Suppressor macrophage treated with lipopolysaccharide for 4 hours (primary cell): Measurements from ENCODE around the gene APBA1.

ENCODE experiments used
- DNase-seq: peaks from one replicate; pipeline ENCODE4 v3.0.0-alpha.2; 2020

Gene APBA1

DNA sequence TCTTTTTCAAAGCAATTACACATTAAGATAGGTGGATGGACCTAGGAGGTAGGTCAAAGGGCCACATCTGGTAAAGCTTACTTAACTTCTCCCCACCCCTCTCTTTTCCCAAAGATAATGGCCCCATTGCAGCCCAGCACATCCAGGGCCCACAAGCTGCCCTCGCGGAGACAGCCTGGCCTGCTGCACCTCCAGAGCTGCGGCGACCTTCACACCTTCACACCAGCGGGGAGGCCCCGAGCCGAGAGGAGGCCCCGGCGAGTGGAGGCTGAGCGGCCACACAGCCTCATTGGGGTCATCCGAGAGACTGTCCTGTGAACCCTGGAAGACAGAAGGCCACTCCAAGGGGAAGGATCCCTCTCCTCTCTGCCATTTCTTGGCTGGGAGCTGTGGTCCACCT lies 280.7 kb downstream of the APBA1 start:
- no peak for DNase-seq

- no peak for DNase-seq
Observed at GRCh38 chr9:69389437-69389995, 282.7 kb downstream of the APBA1 start.

DNA sequence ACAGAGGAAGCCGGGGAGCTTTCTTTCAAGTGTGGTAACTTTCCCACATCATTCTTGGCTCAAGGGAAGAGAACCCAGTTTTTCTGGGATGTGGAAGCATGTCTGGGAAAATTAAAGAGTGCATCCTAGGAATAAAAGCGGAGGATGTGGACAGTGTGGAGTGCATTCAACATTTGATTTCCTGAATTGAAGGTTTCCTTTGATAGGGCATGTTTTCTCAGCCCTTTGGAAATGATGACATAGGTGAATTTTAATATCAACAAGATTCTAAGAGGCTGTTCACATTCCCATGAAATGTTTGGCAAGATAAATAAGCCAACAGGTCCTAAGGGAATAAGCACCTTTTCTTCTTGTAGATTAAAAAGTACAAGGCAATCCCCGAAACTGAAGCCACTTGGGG lies 283.6 kb downstream of the APBA1 start:
- no peak for DNase-seq

- no peak for DNase-seq
Observed at GRCh38 chr9:69386651-69387050, 285.5 kb downstream of the APBA1 start.

DNA sequence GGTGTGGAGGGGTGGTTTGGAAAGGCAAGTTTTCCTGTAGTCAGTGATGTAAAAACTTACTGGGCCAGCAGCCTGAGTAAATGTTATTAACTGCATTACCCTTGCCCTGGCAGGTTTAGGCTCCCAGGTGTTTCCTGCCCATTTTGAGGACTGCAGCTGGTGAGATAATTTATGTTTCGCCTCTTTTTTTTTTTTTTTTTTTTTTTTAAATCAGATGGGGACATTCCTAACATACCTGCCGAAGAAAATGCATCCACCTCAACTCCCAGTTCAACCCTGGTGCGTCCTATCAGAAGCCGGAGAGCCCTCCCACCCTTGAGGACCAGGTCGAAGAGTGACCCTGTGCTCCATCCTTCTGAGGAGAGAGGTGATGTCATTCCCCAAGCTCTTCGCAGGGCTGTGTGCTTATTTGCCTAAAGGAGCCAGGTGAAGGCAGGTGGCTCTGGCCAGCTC lies 286.6 kb downstream of the APBA1 start:
- no peak for DNase-seq

- no peak for DNase-seq
Observed at GRCh38 chr9:69382135-69382534, 290.0 kb downstream of the APBA1 start.

GRCh38 chr9:69380811-69381210 lies 291.4 kb downstream of the APBA1 start:
- no peak for DNase-seq

- no peak for DNase-seq
Observed at GRCh38 chr9:69380301-69380700, 291.9 kb downstream of the APBA1 start.

GRCh38 chr9:69379270-69379982 lies 292.7 kb downstream of the APBA1 start:
- DNase-seq: no peak

DNA sequence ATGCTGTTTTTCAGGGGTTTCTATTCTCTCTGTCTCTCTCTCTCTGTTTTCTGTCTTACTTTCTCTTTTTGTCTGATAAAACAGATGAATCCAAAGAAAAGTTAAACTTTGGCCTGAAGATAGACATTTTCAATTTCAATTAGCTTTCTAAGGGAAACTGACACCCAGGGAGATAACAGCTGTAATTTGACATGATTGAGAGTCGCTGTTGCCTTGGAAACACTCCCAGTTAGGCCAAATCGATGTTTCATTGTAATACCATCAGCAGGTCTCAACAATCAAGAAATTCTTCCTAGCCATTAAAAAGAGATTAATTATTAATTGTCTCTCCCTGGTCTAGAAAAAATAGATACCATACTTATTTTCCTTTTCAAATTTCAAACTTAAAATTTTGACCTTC lies 294.2 kb downstream of the APBA1 start:
- DNase-seq: no peak
